Measurements from ENCODE around the gene CDH13.

DNA sequence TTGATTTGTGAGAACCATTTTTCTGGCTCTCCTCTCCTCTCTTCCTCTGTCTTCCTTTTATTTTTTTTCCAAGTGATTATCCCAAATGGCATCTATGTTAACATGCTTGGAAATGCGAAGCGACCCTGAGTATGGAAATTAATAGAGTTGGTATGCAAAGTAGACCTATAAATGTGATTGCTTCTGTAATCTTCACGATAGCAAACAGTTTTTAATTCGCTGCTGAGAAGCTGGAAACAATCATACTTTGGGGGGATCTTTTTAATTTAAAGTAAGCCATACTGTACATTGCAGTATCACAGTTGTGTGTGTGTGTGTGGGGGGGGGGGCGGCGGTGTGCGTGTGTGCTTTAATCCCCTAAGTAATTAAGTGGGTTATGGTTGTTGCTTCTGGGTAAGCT lies 233.3 kb downstream of the CDH13 start:
- TF ChIP-seq, protein P1, sequence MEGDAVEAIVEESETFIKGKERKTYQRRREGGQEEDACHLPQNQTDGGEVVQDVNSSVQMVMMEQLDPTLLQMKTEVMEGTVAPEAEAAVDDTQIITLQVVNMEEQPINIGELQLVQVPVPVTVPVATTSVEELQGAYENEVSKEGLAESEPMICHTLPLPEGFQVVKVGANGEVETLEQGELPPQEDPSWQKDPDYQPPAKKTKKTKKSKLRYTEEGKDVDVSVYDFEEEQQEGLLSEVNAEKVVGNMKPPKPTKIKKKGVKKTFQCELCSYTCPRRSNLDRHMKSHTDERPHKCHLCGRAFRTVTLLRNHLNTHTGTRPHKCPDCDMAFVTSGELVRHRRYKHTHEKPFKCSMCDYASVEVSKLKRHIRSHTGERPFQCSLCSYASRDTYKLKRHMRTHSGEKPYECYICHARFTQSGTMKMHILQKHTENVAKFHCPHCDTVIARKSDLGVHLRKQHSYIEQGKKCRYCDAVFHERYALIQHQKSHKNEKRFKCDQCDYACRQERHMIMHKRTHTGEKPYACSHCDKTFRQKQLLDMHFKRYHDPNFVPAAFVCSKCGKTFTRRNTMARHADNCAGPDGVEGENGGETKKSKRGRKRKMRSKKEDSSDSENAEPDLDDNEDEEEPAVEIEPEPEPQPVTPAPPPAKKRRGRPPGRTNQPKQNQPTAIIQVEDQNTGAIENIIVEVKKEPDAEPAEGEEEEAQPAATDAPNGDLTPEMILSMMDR (IDR thresholded peaks at IDR 0.05; ENCODE audit: low read depth, low read length, poor library complexity, severe bottlenecking): no peak
- no peak for TF ChIP-seq EZH2phosphoT487 (IDR thresholded peaks at IDR 0.05; ENCODE audit: borderline replicate concordance, low read length)

All from DOHH2 (cell line).